AG10803 (cell line): ENCODE results near the gene KDM6A.
"Not testable (repeated sequence)": the region's sequence is repeated elsewhere in the genome, so short reads cannot be mapped to it uniquely, and the experiment has no call there.

ENCODE experiments used
- DNase-seq: peaks from one replicate; pipeline ENCODE4 v3.0.0; 2010; ENCODE audit warnings: low read depth
- H3K4me3 ChIP-seq: 2 replicates; pipeline ENCODE4 v1.5.1; 2011; ENCODE audit warnings: mild to moderate bottlenecking, low read length, control low read depth
- TF ChIP-seq, protein P1 (sequence below): conservative IDR thresholded peaks from 2 replicates; pipeline ENCODE4 v1.5.1; 2011; ENCODE audit warnings: mild to moderate bottlenecking, low read length, control low read depth, inconsistent platforms

Gene KDM6A

DNA sequence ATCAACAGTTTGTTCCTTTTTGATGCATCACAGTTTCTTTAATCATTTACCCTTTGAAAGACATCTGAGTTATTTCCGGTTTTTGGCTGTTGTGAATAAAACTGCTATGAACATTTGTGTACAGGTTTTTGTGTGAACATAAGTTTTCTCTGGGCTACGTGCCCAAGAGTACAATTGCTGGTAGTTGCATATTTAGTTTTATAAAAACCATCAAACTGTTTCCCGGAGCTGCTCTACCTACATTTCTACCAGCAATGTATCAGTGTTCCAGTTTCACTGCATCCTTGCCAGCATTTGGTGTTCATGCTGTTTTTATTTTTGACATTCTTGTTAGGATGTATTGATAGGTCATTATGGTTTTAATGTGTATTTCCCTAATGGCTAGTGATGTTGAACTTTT is 17.3 kb downstream of the KDM6A start:
- no peak overlapping the region for H3K4me3 ChIP-seq
- no peak for DNase-seq
- TF ChIP-seq, protein P1, sequence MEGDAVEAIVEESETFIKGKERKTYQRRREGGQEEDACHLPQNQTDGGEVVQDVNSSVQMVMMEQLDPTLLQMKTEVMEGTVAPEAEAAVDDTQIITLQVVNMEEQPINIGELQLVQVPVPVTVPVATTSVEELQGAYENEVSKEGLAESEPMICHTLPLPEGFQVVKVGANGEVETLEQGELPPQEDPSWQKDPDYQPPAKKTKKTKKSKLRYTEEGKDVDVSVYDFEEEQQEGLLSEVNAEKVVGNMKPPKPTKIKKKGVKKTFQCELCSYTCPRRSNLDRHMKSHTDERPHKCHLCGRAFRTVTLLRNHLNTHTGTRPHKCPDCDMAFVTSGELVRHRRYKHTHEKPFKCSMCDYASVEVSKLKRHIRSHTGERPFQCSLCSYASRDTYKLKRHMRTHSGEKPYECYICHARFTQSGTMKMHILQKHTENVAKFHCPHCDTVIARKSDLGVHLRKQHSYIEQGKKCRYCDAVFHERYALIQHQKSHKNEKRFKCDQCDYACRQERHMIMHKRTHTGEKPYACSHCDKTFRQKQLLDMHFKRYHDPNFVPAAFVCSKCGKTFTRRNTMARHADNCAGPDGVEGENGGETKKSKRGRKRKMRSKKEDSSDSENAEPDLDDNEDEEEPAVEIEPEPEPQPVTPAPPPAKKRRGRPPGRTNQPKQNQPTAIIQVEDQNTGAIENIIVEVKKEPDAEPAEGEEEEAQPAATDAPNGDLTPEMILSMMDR: no peak

DNA sequence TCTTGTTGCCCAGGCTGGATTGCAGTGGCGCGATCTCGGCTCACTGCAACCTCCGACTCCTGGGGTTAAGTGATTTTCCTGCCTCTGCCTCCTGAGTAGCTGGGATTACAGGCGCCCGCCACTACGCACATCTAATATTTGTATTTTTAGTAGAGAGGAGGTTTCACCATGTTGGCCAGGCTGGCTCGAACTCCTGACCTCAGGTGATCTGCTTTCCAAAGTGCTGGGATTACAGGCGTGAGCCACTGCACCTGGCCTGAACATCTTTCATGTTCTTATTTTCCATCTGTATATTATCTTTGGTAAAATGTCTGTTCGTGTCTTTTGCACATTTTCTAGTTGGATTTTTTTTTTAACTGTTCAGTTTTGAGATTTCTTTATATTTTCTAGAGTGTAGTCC is 17.7 kb downstream of the KDM6A start:
- DNase-seq: not testable (repeated sequence)

DNA sequence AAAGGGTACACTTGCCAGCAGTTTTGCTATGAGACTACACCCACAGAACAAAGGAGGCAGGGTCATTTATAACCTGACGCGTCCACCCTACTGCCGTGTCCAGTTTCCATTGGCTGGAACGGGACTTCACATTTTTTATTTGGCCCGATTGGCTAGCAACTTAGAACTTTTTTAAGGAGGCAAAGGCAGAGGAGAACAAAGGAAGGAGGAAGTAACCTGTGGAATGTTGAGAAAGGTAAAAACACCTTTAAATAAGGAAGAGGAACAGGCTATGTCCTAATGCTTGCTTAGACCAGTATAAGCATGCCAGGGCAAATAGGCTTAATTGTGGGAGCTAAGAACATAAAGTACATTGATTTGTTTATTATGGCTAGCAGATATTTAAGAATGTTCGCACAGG is 18.7 kb downstream of the KDM6A start:
- H3K4me3 ChIP-seq: no peak overlapping the region
- no peak for DNase-seq
- TF ChIP-seq, protein P1: no peak

More for the DNA sequence above, 17.7 kb downstream of the KDM6A start:
- H3K4me3 ChIP-seq: not testable (repeated sequence)

DNA sequence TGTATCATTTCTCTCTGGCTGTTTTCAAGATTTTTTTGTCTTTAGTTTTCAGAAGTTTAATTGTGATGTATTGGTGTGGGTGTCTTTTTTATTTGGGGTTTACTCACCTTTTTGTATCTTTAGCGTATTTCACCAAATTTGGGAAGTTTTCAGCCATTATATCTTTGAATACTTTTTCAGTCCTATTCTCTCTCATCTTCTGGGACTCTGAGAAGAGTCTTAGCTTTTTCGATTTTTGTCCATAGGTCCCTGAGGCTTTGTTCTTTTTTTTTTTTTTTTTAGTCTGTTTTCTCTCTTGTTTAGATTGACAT is 23.8 kb downstream of the KDM6A start:
- no peak for DNase-seq
- H3K4me3 ChIP-seq: no peak overlapping the region
- TF ChIP-seq, protein P1: no peak

DNA sequence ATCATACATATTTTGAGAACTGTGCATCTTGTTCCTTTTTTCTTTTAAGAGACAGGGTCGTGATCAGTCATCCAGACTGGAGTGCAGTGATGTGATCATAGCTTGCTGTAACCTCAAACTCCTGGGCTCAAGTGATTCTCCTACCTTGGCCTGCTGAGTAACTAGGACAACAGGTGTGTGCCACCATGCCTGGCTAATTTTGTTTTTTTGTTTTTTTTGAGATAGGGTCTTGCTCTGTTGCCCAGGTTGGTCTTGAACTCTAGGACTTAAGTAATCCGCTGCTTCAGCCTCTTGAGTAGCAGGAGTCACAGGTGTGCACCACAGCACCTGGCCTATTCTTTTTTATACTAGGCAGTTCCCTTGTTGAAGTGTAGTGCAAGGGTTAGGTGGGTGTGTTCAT is 24.6 kb downstream of the KDM6A start:
- DNase-seq: no peak
- no peak overlapping the region for H3K4me3 ChIP-seq
- TF ChIP-seq, protein P1: no peak

DNA sequence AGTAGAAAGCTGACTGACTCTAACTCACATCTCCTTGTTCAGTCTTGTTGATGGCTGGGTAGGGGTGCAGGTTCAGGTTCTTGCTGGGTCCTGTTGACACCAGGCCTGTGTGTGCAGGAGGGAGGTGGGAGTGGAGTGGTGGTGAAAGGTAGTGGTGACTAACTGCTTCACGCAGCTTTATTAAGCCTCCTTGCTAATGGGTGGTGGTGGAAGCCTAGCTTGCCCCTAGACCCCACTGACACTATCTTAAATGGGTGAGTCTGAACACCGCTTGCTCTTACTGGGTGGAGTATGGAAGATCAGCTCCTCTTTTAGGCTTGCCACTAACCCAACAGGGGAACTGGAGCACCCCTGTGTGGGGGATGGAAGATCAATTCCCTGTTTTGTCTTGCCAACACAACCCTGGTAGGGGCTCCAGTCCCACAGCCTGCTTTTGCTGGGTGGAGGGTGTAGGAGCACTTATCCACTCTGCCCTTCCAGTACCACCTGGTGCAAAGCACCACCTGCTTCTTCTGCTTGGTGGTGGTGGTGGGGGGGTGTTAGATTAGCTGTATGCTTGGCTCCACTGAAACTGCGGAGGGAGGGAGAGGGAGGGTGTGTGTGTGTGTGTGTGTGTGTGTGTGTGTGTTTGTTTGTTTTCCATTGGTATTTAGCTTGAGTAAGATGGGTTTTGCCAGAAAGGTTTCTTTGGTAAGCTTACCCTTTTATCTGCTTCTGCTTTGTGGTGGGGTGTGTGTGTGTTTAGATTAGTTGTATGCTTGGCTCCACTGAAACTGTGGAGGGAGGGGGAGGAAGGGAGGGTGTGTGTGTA is 25.6 kb downstream of the KDM6A start:
- no peak overlapping the region for H3K4me3 ChIP-seq
- DNase-seq: no peak
- TF ChIP-seq, protein P1: no peak

DNA sequence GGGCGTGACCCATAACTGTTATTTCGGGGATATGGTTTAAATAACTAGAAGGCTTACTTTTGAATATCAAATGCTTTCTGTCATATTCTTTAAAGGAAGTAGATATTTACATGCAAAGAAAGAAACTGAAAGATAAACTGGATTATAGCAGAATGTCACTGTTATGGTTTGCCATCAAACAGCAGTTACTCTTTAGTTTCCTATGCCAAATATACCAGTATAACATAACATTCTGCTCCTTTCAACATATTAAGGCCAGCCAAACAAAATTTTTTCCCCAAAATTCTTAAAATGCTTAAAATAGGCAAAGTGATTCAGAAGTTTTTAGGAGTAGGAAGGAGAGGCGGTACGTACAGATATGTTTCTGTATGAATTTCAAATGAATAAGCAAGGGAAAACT is 27.0 kb downstream of the KDM6A start:
- TF ChIP-seq, protein P1: no peak
- DNase-seq: no peak
- no peak overlapping the region for H3K4me3 ChIP-seq
